ENCODE results near the gene TMEM33. TPM values are rescaled to one million over a fixed set of nuclear protein-coding genes. Genes with fewer than 3 reads are reported as not detected.

The TMEM33 gene
- total RNA-seq, 4 donors from 2014 or later: 46.3 to 58.3 (median 55.1) TPM

DNA sequence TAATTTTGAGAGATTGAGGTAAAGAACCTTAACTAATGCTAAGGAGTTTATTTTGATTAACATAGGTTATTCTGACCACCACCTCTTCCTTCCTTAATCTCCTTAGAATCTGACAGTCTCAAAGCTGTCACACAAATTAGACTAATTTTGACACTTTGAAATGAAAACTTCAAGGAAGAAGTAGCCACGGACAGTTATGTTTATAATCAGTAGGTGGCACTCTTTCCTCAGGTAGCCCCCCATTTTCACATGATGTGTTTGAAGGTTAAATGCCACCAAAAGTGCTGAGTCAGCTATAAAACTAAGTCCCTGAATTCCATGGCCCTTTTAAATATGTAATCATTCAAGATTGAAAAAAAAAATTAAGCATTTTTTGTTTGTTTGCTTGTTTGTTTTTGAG lies 22.4 kb downstream of the TMEM33 start:
- DNase-seq (ENCODE audit: low spot score in 2 of 2): no peak
- Histone ChIP-seq H3K4me1 (no peaks in the 10 kb centered on the region), H3K4me3 (no peak overlapping the region), H3K36me3 (peaks cover 19% of the 10 kb centered on the region), H3K27ac (no peak overlapping the region), H3K9me3 (no peaks in the 10 kb centered on the region), H3K27me3 (no peaks in the 10 kb centered on the region)
- no peak for TF ChIP-seq POLR2A (IDR thresholded peaks at IDR 0.05)
- no peak for TF ChIP-seq EP300 (IDR thresholded peaks at IDR 0.05)
- no peak for TF ChIP-seq POLR2AphosphoS5 (IDR thresholded peaks at IDR 0.05)
- TF ChIP-seq CTCF (IDR thresholded peaks at IDR 0.05): no peak
- WGBS: 53% methylated on average over 1 of the region's 1 CpG

DNA sequence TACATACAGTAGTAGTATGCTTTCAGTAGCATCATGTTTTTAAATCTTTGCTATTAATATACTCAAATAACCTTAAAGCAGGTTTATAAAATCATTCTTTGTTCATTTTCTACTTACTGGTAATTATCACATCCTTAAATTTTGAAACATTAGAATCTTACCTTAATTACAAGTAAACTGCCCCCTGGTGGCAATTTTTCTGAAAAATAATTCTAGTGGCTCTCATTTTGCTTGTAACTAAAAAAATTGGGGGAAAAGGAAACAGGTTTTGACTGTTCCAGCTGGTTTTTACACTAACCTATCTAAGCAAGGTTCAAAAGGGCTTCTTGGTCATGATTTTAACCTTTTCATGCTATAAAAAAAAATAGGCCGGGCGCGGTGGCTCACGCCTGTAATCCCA lies 27.9 kb downstream of the TMEM33 start:
- no peak overlapping the region for H3K27ac ChIP-seq
- H3K27me3 ChIP-seq: no peaks in the 10 kb centered on the region
- no peaks in the 10 kb centered on the region for H3K9me3 ChIP-seq
- TF ChIP-seq CTCF (IDR thresholded peaks at IDR 0.05) (no peak), POLR2AphosphoS5 (IDR thresholded peaks at IDR 0.05) (no peak), POLR2A (IDR thresholded peaks at IDR 0.05) (no peak), EP300 (IDR thresholded peaks at IDR 0.05) (no peak)
- no peak overlapping the region for H3K4me3 ChIP-seq
- DNase-seq (ENCODE audit: low spot score in 2 of 2): no peak
- no peaks in the 10 kb centered on the region for H3K4me1 ChIP-seq
- H3K36me3 ChIP-seq: no peaks in the 10 kb centered on the region
- WGBS: 99% methylated on average over 4 of the region's 4 CpGs

DNA sequence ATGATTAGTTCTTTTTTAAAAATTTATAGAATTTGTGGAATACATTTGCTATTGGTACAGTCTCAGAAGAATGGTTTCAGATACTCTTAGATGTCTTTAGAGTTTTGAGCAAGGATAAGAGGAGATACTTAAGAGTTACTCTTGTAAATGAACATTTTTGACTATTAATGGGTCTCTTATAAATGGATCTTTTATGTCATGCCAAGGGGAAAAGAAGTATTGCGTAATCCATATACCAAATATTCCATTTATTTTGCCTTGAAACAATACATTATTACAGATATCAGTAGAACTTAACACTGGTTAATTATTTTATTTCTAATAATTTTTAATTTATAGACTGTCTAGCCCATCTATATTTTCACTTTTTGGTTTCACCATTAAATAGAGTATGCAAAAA lies 29.2 kb downstream of the TMEM33 start:
- no peaks in the 10 kb centered on the region for H3K27me3 ChIP-seq
- no peak for DNase-seq (ENCODE audit: low spot score in 2 of 2)
- no peaks in the 10 kb centered on the region for H3K36me3 ChIP-seq
- no peak overlapping the region for H3K27ac ChIP-seq
- no peaks in the 10 kb centered on the region for H3K4me1 ChIP-seq
- H3K9me3 ChIP-seq: no peaks in the 10 kb centered on the region
- WGBS: 90% methylated on average over 1 of the region's 1 CpG
- TF ChIP-seq EP300 (IDR thresholded peaks at IDR 0.05) (no peak), POLR2A (IDR thresholded peaks at IDR 0.05) (no peak), CTCF (IDR thresholded peaks at IDR 0.05) (no peak), POLR2AphosphoS5 (IDR thresholded peaks at IDR 0.05) (no peak)
- H3K4me3 ChIP-seq: no peak overlapping the region

GRCh38 chr4:41967392-41967791 lies 32.2 kb downstream of the TMEM33 start:
- Histone ChIP-seq H3K27me3 (no peaks in the 10 kb centered on the region), H3K36me3 (no peaks in the 10 kb centered on the region), H3K4me1 (no peaks in the 10 kb centered on the region), H3K27ac (no peak overlapping the region), H3K9me3 (no peaks in the 10 kb centered on the region), H3K4me3 (no peak overlapping the region)
- 96% methylated on average over 2 of the region's 2 CpGs for WGBS
- DNase-seq (ENCODE audit: low spot score in 2 of 2): no peak
- TF ChIP-seq CTCF (IDR thresholded peaks at IDR 0.05): no peak
- TF ChIP-seq EP300 (IDR thresholded peaks at IDR 0.05): no peak
- no peak for TF ChIP-seq POLR2AphosphoS5 (IDR thresholded peaks at IDR 0.05)
- no peak for TF ChIP-seq POLR2A (IDR thresholded peaks at IDR 0.05)

GRCh38 chr4:41969671-41970070 lies 34.4 kb downstream of the TMEM33 start:
- no peaks in the 10 kb centered on the region for H3K9me3 ChIP-seq
- no peaks in the 10 kb centered on the region for H3K27me3 ChIP-seq
- H3K36me3 ChIP-seq: no peaks in the 10 kb centered on the region
- no peaks in the 10 kb centered on the region for H3K4me1 ChIP-seq
- no peak overlapping the region for H3K4me3 ChIP-seq
- no peak overlapping the region for H3K27ac ChIP-seq
- TF ChIP-seq POLR2AphosphoS5 (IDR thresholded peaks at IDR 0.05) (no peak), POLR2A (IDR thresholded peaks at IDR 0.05) (no peak), CTCF (IDR thresholded peaks at IDR 0.05) (no peak), EP300 (IDR thresholded peaks at IDR 0.05) (no peak)
- no peak for DNase-seq (ENCODE audit: low spot score in 2 of 2)
